ENCODE measurements around the gene RNF4.
A peak's percentile ranks its signal among the peaks of the same experiment; 100 is the strongest.

RNF4 gene

DNA sequence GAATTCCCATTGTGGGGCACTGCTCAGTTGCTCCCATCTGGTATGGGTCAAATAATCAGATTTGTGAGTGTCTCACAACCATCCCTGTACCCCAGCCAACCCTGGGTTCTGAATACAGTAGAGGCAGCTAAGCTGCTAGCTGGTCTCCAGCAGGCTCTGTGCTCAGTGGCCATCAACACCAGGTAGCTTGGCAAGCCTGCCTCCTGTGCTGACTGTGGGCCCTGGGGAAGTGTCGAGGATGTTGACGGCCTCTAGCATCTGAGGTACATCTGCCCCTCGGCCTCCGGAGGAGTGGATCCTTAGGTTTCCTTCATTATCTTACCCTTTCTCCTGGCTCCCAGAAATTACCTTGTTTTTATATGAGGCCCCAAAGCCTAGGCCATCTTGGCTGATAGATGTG is 13.3 kb downstream of the RNF4 start:
- peaks cover 75 to 95% of the 10 kb centered on the region in 2 donors for H3K4me1 Mint-ChIP-seq
- no peaks in the 10 kb centered on the region for H3K9me3 Mint-ChIP-seq
- DNase-seq (no peak), ATAC-seq (replicated peaks) (no peak)
- peak overlapping the region; percentile 94 for H3K27ac Mint-ChIP-seq
- H3K4me3 Mint-ChIP-seq = peak overlapping the region; percentile 60 to 69
- no peaks in the 10 kb centered on the region for H3K27me3 Mint-ChIP-seq
- peaks cover 28 to 44% of the 10 kb centered on the region in 2 donors for H3K36me3 Mint-ChIP-seq

DNA sequence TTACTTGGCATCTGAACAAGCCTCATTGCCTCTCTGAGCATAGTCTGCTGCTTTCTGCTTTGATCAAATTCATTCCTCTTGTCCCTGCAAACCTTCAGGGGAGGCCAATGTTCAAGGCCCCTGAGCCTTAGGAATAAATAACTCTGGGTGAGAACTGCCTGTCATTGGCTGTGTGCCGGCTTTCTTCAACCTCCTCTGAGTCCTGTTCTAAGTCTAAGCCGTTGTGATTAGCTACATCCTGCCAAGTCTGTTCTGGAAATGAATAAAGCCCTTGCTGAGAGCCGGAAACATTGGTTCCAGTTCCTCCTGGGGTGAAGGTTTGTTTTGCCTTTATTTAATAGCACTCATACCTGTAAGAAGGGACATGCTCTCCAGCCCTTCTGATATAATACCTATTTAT is 13.8 kb downstream of the RNF4 start:
- peak overlapping the region; percentile 60 to 69 for H3K4me3 Mint-ChIP-seq
- H3K27me3 Mint-ChIP-seq = no peaks in the 10 kb centered on the region
- peaks cover 72 to 95% of the 10 kb centered on the region in 2 donors for H3K4me1 Mint-ChIP-seq
- peak; percentile 44 for DNase-seq
- peaks cover 28 to 42% of the 10 kb centered on the region in 2 donors for H3K36me3 Mint-ChIP-seq
- H3K9me3 Mint-ChIP-seq = no peaks in the 10 kb centered on the region
- peak overlapping the region; percentile 94 for H3K27ac Mint-ChIP-seq
- peak; percentile 63 to 69 for ATAC-seq (replicated peaks)

DNA sequence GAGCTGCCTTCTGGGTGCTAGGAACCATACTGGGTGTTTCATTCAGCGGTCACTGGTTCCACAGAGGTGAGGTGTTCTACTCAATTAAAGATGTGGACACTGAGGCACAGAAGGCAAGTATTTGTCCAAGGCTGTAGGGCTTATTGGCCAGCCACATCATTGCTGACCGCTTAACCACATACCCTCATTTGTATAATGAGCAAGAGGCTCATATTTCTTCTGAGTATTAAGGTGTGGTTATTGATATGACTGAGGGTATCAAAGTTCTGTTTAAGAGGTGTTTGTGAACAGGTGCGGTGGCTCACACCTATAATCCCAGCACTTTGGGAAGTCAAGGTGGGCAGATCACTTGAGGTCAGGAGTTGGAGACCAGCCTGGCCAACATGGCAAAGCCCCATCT is 14.3 kb downstream of the RNF4 start:
- Mint-ChIP-seq H3K27me3 (no peaks in the 10 kb centered on the region), H3K36me3 (peaks cover 25 to 39% of the 10 kb centered on the region in 2 donors), H3K27ac (peak overlapping the region; percentile 9), H3K9me3 (no peaks in the 10 kb centered on the region), H3K4me1 (peaks cover 74 to 95% of the 10 kb centered on the region in 2 donors), H3K4me3 (peak overlapping the region in 1 of 2 donors; percentile 60)
- DNase-seq = no peak
- ATAC-seq (replicated peaks) = no peak

DNA sequence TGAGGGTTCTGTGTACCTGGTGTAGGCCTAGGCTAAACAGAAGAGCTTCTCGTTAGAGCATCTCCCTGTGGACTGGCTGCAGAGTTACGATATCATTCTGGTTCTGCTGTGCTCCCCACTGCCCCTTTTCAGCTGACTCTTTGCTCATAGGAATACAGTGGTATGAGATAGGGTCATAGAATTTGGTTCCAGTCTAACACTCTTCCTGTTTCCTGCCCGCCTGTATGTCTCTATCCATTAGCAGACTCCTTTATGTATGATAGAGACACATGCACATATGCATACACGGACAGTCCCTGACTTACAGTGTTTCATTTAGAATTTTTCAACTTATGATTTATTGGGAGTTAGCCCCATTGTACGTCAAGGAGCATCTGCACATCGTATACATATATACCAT is 15.3 kb downstream of the RNF4 start:
- no peaks in the 10 kb centered on the region for H3K9me3 Mint-ChIP-seq
- peaks cover 19 to 32% of the 10 kb centered on the region in 2 donors for H3K36me3 Mint-ChIP-seq
- H3K4me1 Mint-ChIP-seq = peaks cover 69 to 89% of the 10 kb centered on the region in 2 donors
- ATAC-seq (replicated peaks) (no peak), DNase-seq (no peak)
- peak overlapping the region; percentile 85 for H3K27ac Mint-ChIP-seq
- peak overlapping the region in 1 of 2 donors; percentile 21 for H3K4me3 Mint-ChIP-seq
- no peaks in the 10 kb centered on the region for H3K27me3 Mint-ChIP-seq

DNA sequence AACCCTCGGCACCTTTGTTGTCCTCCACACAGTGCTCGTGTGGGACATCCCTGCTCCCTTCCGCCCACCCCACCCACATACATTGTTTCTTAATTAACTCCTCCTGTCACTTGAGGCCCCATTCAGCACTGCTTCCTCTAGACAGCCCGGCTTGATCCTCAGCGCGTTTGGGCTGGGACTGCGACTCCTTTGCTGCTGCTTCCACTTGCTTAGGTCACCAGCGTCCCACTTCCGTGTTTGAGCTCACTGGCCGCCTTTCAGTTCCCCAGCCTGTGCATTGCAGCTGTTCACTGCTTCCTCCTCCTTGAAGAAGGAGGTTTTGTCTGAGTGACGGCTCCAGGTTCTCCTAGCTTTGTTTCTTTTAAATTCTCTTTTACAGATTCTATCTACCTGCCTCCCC is 16.1 kb downstream of the RNF4 start:
- H3K4me1 Mint-ChIP-seq = peaks cover 69 to 86% of the 10 kb centered on the region in 2 donors
- no peaks in the 10 kb centered on the region for H3K9me3 Mint-ChIP-seq
- DNase-seq (peak; percentile 86), ATAC-seq (replicated peaks) (peak; percentile 88 to 92)
- H3K36me3 Mint-ChIP-seq = peaks cover 18 to 34% of the 10 kb centered on the region in 2 donors
- no peaks in the 10 kb centered on the region for H3K27me3 Mint-ChIP-seq
- H3K27ac Mint-ChIP-seq = peak overlapping the region; percentile 94
- peak overlapping the region; percentile 64 to 69 for H3K4me3 Mint-ChIP-seq

DNA sequence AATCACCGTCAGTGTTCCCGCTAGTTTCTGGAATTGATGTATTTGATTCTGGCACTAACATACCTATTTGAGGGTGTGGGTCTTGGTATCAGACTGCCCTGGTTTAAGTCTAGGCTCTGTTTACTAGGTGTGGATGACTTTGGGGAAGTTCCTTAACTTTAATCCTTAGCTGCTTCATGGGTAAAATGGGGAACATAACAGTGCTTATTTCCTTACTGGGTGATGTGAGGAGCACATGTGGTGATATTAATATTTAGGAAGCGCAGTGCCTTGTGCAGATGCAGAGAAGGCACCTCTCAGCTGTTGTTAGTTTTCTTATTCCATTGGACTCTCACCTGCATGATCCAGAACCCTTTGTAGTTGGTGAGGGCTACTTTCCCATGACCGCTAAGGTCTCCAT is 17.1 kb downstream of the RNF4 start:
- no peaks in the 10 kb centered on the region for H3K27me3 Mint-ChIP-seq

DNA sequence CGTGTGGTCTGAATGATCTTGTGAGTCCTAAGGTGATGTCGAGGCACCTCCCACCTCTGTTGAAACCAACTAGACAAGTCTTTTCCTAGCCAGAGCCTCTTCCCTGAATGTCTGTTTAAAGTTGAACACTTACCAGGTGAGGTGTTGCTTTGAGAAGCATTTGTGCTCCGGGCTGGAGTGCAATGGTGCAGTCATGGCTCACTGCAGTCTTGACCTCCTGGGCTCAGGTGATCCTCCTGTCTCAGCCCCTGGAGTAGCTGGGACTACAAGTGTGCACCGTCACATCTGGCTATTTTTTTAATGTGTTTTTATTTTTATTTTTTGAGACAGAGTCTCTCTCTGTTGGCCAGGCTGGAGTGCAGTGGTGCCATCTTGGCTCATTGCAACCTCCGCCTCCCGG is 18.1 kb downstream of the RNF4 start:
- Mint-ChIP-seq H3K9me3 (no peaks in the 10 kb centered on the region), H3K4me3 (no peak overlapping the region), H3K36me3 (peaks cover 19 to 38% of the 10 kb centered on the region in 2 donors), H3K27ac (no peak overlapping the region), H3K27me3 (no peaks in the 10 kb centered on the region), H3K4me1 (peaks cover 54 to 79% of the 10 kb centered on the region in 2 donors)
- ATAC-seq (replicated peaks) (no peak), DNase-seq (no peak)

More for the DNA sequence above, 17.1 kb downstream of the RNF4 start:
- peak overlapping the region; percentile 77 for H3K27ac Mint-ChIP-seq
- peaks cover 64 to 86% of the 10 kb centered on the region in 2 donors for H3K4me1 Mint-ChIP-seq
- peaks cover 18 to 40% of the 10 kb centered on the region in 2 donors for H3K36me3 Mint-ChIP-seq
- H3K4me3 Mint-ChIP-seq = peak overlapping the region; percentile 6 to 56
- ATAC-seq (replicated peaks) = no peak
- H3K9me3 Mint-ChIP-seq = no peaks in the 10 kb centered on the region
- no peak for DNase-seq

DNA sequence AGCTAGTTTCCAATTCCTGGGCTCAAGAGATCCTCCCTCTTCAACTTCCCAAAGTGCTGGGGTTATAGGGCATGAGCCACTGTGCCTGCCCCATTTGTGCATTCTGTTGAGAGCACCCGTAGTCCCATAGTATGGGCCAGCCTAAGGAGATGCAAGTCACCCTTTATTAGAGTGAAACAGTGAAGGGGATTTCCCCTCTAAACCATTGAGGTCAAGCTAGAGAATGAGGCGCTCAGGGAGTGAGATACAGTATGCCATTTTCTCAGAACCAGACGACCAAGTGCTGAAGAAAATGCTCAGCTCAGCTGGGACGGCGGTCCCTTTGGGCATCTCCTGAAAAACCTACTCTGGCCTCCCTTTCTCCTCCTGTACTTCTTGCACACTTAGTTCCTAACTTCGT is 18.7 kb downstream of the RNF4 start:
- Mint-ChIP-seq H3K4me3 (peak overlapping the region; percentile 4 to 18), H3K4me1 (peaks cover 50 to 72% of the 10 kb centered on the region in 2 donors)
- ATAC-seq (replicated peaks) = peak; percentile 77 to 78

DNA sequence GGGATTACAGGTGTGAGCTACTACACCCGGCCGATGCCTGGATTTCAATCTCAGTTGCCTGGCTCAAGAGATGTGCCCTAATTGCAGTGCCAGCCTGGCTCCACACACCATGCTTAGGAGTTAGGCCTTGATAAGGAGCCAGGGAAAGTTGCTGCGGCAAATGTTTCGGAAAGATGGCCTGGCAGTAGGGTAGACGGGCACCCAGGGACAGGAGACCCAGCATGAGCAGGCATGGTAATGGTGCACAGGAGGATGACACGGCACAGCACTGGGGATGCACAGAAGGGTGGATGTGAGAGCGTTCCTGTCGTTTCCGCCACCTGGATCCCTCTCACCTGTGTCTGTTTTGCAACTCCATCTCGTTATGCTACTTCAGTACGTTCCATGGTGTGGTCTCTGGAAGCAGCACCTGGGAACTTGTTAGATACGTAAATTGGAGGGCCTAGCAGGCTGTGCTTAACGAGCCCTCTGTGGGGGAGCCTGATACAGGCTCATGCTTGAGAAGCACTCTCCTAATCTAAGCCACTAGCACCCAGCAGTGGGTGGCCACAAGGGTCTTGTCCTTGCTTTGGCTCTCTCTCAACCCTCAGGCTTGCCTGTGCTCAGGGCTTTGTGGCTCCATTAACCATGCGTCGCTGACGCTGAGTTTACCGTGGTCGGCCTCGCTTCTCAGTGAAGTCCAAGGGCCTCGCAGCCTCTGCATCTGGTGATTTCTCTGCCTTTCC is 20.3 kb downstream of the RNF4 start:
- Mint-ChIP-seq H3K27me3 (no peaks in the 10 kb centered on the region), H3K9me3 (no peaks in the 10 kb centered on the region), H3K36me3 (peaks cover 27 to 49% of the 10 kb centered on the region in 2 donors), H3K27ac (peak overlapping the region; percentile 37), H3K4me1 (peaks cover 47 to 67% of the 10 kb centered on the region in 2 donors), H3K4me3 (no peak overlapping the region)
- DNase-seq (no peak), ATAC-seq (replicated peaks) (no peak)

More for the DNA sequence above, 18.7 kb downstream of the RNF4 start:
- peak overlapping the region; percentile 80 for H3K27ac Mint-ChIP-seq
- H3K36me3 Mint-ChIP-seq = peaks cover 20 to 41% of the 10 kb centered on the region in 2 donors
- H3K9me3 Mint-ChIP-seq = no peaks in the 10 kb centered on the region
- DNase-seq = peak; percentile 26
- H3K27me3 Mint-ChIP-seq = no peaks in the 10 kb centered on the region

DNA sequence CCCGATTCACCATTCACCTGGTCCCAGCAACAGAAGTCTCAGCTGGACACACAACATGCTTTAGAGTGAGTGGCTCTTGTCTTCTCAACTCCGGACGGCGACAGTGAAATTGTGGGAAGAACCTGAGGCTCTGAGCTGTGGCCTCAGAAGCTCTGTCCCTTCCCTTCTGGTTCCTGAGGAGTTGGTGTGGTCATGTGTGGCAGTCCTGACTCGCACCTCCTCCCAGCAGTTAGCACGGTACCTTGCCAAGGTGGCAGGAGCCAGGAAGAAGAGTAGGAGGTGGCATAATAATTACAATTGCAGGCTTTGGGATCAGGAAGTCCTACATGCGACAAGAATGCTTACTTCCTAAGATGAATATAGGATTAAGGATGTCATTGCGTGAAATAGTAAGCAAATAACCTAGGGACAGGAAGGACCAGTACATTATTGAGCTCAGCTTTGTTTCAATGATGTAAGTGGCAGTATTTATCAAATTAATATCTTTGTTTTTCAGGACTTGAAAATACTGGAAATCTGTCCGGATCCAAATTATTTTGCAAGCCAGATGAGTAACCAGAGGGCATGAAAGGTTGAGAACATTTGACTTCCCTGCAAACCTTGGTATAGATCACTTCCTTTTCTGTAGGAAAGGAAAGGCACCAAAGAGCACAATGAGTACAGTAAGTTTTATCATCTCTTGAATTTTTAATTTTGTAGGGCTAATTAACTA is 21.1 kb downstream of the RNF4 start:
- ATAC-seq (replicated peaks) (no peak), DNase-seq (no peak)
- Mint-ChIP-seq H3K27ac (peak overlapping the region; percentile 37), H3K4me3 (no peak overlapping the region), H3K9me3 (no peaks in the 10 kb centered on the region), H3K27me3 (no peaks in the 10 kb centered on the region), H3K4me1 (peaks cover 42 to 67% of the 10 kb centered on the region in 2 donors), H3K36me3 (peaks cover 27 to 45% of the 10 kb centered on the region in 2 donors)

DNA sequence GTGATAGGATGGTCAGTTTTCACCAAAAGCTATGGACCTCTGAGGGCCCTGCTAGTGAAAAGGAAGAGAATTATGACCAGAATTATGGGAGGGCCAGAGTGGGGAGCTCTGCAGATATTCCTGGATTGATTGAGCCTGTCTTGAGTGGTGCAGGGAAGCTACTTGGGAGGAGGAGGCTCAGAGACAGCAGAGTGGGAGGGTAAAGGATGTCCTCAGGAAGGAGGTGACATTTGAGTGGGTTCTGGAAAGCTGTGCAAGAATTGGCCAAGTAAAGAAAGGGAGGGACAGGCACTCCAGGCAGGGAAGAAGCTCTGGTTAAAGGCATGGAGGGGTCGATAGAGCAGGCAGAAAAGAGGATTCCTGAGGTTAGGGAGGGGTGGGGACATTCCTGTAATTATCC is 24.1 kb downstream of the RNF4 start:
- Mint-ChIP-seq H3K27ac (peak overlapping the region; percentile 39), H3K36me3 (peaks cover 31 to 55% of the 10 kb centered on the region in 2 donors), H3K4me3 (no peak overlapping the region), H3K9me3 (no peaks in the 10 kb centered on the region), H3K27me3 (no peaks in the 10 kb centered on the region), H3K4me1 (peaks cover 40 to 66% of the 10 kb centered on the region in 2 donors)
- no peak for ATAC-seq (replicated peaks)
- no peak for DNase-seq

DNA sequence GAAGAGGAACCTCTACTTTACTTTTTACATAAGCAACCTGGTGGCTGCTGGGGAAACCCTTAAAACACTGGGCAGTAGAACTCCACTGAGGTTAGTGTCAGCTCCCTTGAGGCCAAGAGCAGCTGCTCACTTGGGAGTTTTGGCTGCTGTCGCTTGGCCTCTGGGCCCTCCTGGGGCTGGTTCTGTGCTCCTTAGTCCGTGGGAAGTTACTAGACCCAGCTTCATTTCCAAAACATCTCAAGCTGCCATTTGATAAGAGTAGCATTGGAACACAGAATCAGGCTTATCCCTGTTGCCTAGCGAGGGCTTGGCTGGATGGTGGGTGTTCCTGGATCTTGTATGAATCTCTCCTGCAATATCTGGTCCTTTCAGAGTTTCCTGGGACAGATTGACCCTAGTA is 26.1 kb downstream of the RNF4 start:
- Mint-ChIP-seq H3K4me1 (peaks cover 28 to 58% of the 10 kb centered on the region in 2 donors), H3K27ac (peak overlapping the region; percentile 9), H3K27me3 (no peaks in the 10 kb centered on the region), H3K9me3 (no peaks in the 10 kb centered on the region), H3K36me3 (peaks cover 30 to 44% of the 10 kb centered on the region in 2 donors), H3K4me3 (no peak overlapping the region)
- peak in 1 of 2 donors; percentile 47 for ATAC-seq (replicated peaks)
- DNase-seq = no peak

DNA sequence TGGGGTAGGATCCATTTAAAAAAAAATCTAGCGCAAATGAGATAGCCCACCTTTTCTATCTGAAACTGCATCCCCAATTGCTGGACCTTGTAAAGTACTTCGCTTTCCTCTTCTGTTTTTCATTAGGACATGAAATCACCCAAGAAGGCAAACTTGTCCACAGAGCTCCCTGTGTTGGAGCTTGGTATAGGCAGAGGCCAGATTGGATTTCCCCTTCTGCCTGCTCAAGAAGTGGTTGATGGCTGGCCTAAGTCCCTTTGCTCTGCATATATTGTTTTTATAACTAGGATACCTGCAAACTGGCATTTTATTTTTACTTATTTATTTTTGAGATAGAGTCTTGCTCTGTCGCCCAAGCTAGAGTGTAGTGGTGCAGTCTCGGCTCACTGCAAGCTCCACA is 28.4 kb downstream of the RNF4 start:
- no peak overlapping the region for H3K27ac Mint-ChIP-seq

DNA sequence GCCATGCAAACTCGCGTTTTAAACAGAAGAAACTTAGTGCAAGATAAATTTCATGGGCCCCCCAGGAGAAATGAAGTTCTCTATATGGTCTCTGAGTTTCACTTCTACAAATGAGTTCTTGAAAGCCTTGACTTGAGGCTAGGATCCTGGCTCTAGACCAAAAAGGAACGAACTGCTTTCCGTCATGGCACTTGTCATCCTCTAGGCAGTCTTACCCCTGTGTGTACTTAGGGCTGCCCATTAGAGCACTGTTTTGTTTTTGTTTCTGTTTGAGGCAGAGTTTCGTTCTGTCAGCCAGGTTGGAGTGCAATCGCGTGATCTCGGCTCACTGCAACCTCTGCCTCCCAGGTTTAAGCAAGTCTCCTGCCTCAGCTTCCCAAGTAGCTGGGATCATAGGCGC is 29.0 kb downstream of the RNF4 start:
- ATAC-seq (replicated peaks) = peak; percentile 96 to 98
- peak; percentile 36 for DNase-seq
- Mint-ChIP-seq H3K9me3 (no peaks in the 10 kb centered on the region), H3K36me3 (peaks cover 24 to 38% of the 10 kb centered on the region in 2 donors), H3K4me1 (peaks cover 26 to 42% of the 10 kb centered on the region in 2 donors), H3K27me3 (no peaks in the 10 kb centered on the region), H3K27ac (peak overlapping the region; percentile 31), H3K4me3 (peak overlapping the region in 1 of 2 donors; percentile 20)

More for the DNA sequence above, 28.4 kb downstream of the RNF4 start:
- H3K4me3 Mint-ChIP-seq = peak overlapping the region in 1 of 2 donors; percentile 20
- no peak for DNase-seq
- H3K4me1 Mint-ChIP-seq = peaks cover 30 to 45% of the 10 kb centered on the region in 2 donors
- H3K9me3 Mint-ChIP-seq = no peaks in the 10 kb centered on the region
- H3K36me3 Mint-ChIP-seq = peaks cover 28 to 44% of the 10 kb centered on the region in 2 donors
- H3K27me3 Mint-ChIP-seq = no peaks in the 10 kb centered on the region
- peak; percentile 45 to 56 for ATAC-seq (replicated peaks)

Data from stimulated activated naive B cell treated with anti-CD40 and anti-IgM and Interleukin-4, amounts not matched to agents 10 μg/mL and 1 μg/mL and 100 μg/mL, for 72 hours (primary cell).